Ectodermal cell (in vitro differentiated cells): ENCODE results near the gene FCN1.

Experiments used
- H3K27ac ChIP-seq: 2 replicates; pipeline ENCODE4 v1.7.0; 2013; ENCODE audit warnings: mild to moderate bottlenecking, low read depth, low read length; ENCODE audit not compliant: insufficient read depth, poor library complexity, severe bottlenecking
- H3K27me3 ChIP-seq: 2 replicates; pipeline ENCODE4 v1.7.0; 2013; ENCODE audit warnings: mild to moderate bottlenecking, low read length; ENCODE audit not compliant: insufficient read depth, control insufficient read depth, poor library complexity, severe bottlenecking
- H3K36me3 ChIP-seq: one replicate; pipeline ENCODE4 v1.7.0; 2013; ENCODE audit warnings: low read length; ENCODE audit not compliant: control insufficient read depth, insufficient read depth
- H3K4me1 ChIP-seq: one replicate; pipeline ENCODE4 v1.7.0; 2013; ENCODE audit warnings: low read length; ENCODE audit not compliant: control insufficient read depth, insufficient read depth
- H3K4me3 ChIP-seq: 2 replicates; pipeline ENCODE4 v1.7.0; 2013; ENCODE audit warnings: low read depth, low read length, control low read depth; ENCODE audit not compliant: insufficient read depth
- H3K9me3 ChIP-seq: 2 replicates; pipeline ENCODE4 v1.7.0; 2013; ENCODE audit warnings: mild to moderate bottlenecking, low read length, moderate library complexity; ENCODE audit not compliant: control insufficient read depth
- WGBS, 2 experiments: methylation state at CpG; one replicate each; pipeline ENCODE4 v1.1.7; 2013; ENCODE audit warnings: missing lambda C conversion rate in 2 of 2; 5-methylcytosine and 5-hydroxymethylcytosine counted together

The FCN1 gene

GRCh38 chr9:134885001-134885678 lies 32.6 kb downstream of the FCN1 start:
- no peaks in the 10 kb centered on the region for H3K9me3 ChIP-seq
- no peaks in the 10 kb centered on the region for H3K27me3 ChIP-seq
- no peak overlapping the region for H3K4me3 ChIP-seq
- WGBS, 2 experiments = 93 to 94% methylated on average over 22 of the region's 22 CpGs
- no peaks in the 10 kb centered on the region for H3K36me3 ChIP-seq
- H3K27ac ChIP-seq = no peak overlapping the region
- no peaks in the 10 kb centered on the region for H3K4me1 ChIP-seq

- Histone ChIP-seq H3K9me3 (no peaks in the 10 kb centered on the region), H3K4me3 (no peak overlapping the region), H3K36me3 (no peaks in the 10 kb centered on the region), H3K27me3 (no peaks in the 10 kb centered on the region), H3K27ac (no peak overlapping the region), H3K4me1 (no peaks in the 10 kb centered on the region)
- 89 to 92% methylated on average over 8 of the region's 8 CpGs for WGBS, 2 experiments
Measured at GRCh38 chr9:134884492-134884891, 33.2 kb downstream of the FCN1 start.

- H3K36me3 ChIP-seq = no peaks in the 10 kb centered on the region
- H3K4me1 ChIP-seq = no peaks in the 10 kb centered on the region
- H3K4me3 ChIP-seq = no peak overlapping the region
- no peaks in the 10 kb centered on the region for H3K27me3 ChIP-seq
- WGBS, 2 experiments = 94 to 95% methylated on average over 18 of the region's 18 CpGs
- H3K27ac ChIP-seq = no peak overlapping the region
- H3K9me3 ChIP-seq = no peaks in the 10 kb centered on the region
Measured at GRCh38 chr9:134883040-134883782, 34.5 kb downstream of the FCN1 start.

GRCh38 chr9:134882204-134882785 lies 35.4 kb downstream of the FCN1 start:
- WGBS, 2 experiments = 93 to 95% methylated on average over 3 of the region's 3 CpGs
- Histone ChIP-seq H3K4me3 (no peak overlapping the region), H3K36me3 (no peaks in the 10 kb centered on the region), H3K4me1 (no peaks in the 10 kb centered on the region), H3K27ac (no peak overlapping the region), H3K9me3 (no peaks in the 10 kb centered on the region), H3K27me3 (no peaks in the 10 kb centered on the region)

- Histone ChIP-seq H3K36me3 (no peaks in the 10 kb centered on the region), H3K27me3 (no peaks in the 10 kb centered on the region), H3K4me3 (no peak overlapping the region), H3K4me1 (no peaks in the 10 kb centered on the region), H3K27ac (no peak overlapping the region), H3K9me3 (no peaks in the 10 kb centered on the region)
- WGBS, 2 experiments = 95% methylated on average over 13 of the region's 13 CpGs
Measured at GRCh38 chr9:134881313-134881670, 36.4 kb downstream of the FCN1 start.

GRCh38 chr9:134880484-134881312 lies 37.0 kb downstream of the FCN1 start, which contains the start of gene FCN2:
TSS of gene FCN2 (plus strand) at chr9:134880810. CDS start at chr9:134880822, 12 bp downstream.
- Histone ChIP-seq H3K4me3 (no peak within 1 kb of the TSS), H3K27ac (no peak within 1 kb of the TSS), H3K9me3 (no peaks in the 10 kb centered on the region), H3K4me1 (no peaks in the 10 kb centered on the region), H3K27me3 (no peaks in the 10 kb centered on the region), H3K36me3 (no peaks in the 10 kb centered on the region)
- WGBS, 2 experiments = 91 to 93% methylated on average over 25 of the region's 25 CpGs

- H3K9me3 ChIP-seq = no peaks in the 10 kb centered on the region
- 93 to 96% methylated on average over 13 of the region's 13 CpGs for WGBS, 2 experiments
- no peaks in the 10 kb centered on the region for H3K27me3 ChIP-seq
- no peak overlapping the region for H3K27ac ChIP-seq
- H3K4me1 ChIP-seq = no peaks in the 10 kb centered on the region
- no peaks in the 10 kb centered on the region for H3K36me3 ChIP-seq
- no peak overlapping the region for H3K4me3 ChIP-seq
Measured at GRCh38 chr9:134879664-134880483, 37.8 kb downstream of the FCN1 start.

- no peaks in the 10 kb centered on the region for H3K36me3 ChIP-seq
- no peak overlapping the region for H3K4me3 ChIP-seq
- no peaks in the 10 kb centered on the region for H3K27me3 ChIP-seq
- 94% methylated on average over 4 of the region's 4 CpGs for WGBS, 2 experiments
- no peaks in the 10 kb centered on the region for H3K9me3 ChIP-seq
- H3K27ac ChIP-seq = no peak overlapping the region
- H3K4me1 ChIP-seq = no peaks in the 10 kb centered on the region
Measured at GRCh38 chr9:134877541-134877940, 40.2 kb downstream of the FCN1 start.

- H3K27me3 ChIP-seq = no peaks in the 10 kb centered on the region
- 84 to 100% methylated on average over 1 of the region's 1 CpG for WGBS, 2 experiments
- no peak overlapping the region for H3K27ac ChIP-seq
- no peaks in the 10 kb centered on the region for H3K9me3 ChIP-seq
- H3K36me3 ChIP-seq = no peaks in the 10 kb centered on the region
- H3K4me3 ChIP-seq = no peak overlapping the region
- H3K4me1 ChIP-seq = no peaks in the 10 kb centered on the region
Measured at GRCh38 chr9:134875371-134875770, 42.3 kb downstream of the FCN1 start.
